IMR-90 (cell line): Measurements from ENCODE around the gene TANC2. TPM values are rescaled to one million over a fixed set of nuclear protein-coding genes. Genes with fewer than 3 reads are reported as not detected.

Experiments used
- ATAC-seq: fragments of 200-7000 bp; cut with Tn5 transposase; 2 replicates; pipeline ENCODE4 v1.9.1; 2020; ENCODE audit warnings: low read depth, mild to moderate bottlenecking, moderate library complexity
- BruUV-seq: library from RNA; stranded (reverse); fragments of 400-500 nt; replicated peaks from 2 replicates; lab custom pipeline; 2021; lab: Mats Ljungman, UMichigan
- CTCF ChIA-PET: fragments of 300-600 bp; formaldehyde crosslinking; extraction: SDS; loops from one replicate; lab custom pipeline; 2021; ENCODE audit warnings: antibody characterized with exemption; lab: Yijun Ruan, JAX
- POLR2A ChIA-PET: fragments of 300-600 bp; sonication (Branson Sonifier 250); formaldehyde crosslinking; loops from one replicate; lab custom pipeline; 2022; ENCODE audit warnings: antibody characterized with exemption; ENCODE audit not compliant: unreplicated experiment; lab: Charles Lee
- DNase-seq: peaks from one replicate; pipeline ENCODE4 v3.0.0; 2013
- H2AFZ ChIP-seq: replicated peaks from 2 replicates; pipeline ENCODE3; 2013; ENCODE audit warnings: low read length, mild to moderate bottlenecking; ENCODE audit not compliant: poor library complexity
- H2AK5ac ChIP-seq: 2 replicates; pipeline ENCODE4 v1.6.1; 2013; ENCODE audit warnings: low read depth, low read length, inconsistent platforms
- H2AK9ac ChIP-seq: replicated peaks from 2 replicates; pipeline ENCODE3; 2013; ENCODE audit warnings: mild to moderate bottlenecking, low read depth, low read length, moderate library complexity; ENCODE audit not compliant: poor library complexity
- H2BK120ac ChIP-seq: 2 replicates; pipeline ENCODE4 v1.6.1; 2013; ENCODE audit warnings: low read depth, low read length, inconsistent platforms
- H2BK15ac ChIP-seq: 3 replicates; pipeline ENCODE4 v1.6.1; 2013; ENCODE audit warnings: low read depth, low read length, inconsistent platforms
- H2BK20ac ChIP-seq: 2 replicates; pipeline ENCODE4 v1.6.1; 2013; ENCODE audit warnings: low read depth, mild to moderate bottlenecking, inconsistent platforms, low read length, moderate library complexity
- H2BK5ac ChIP-seq: 2 replicates; pipeline ENCODE4 v1.6.1; 2013; ENCODE audit warnings: mild to moderate bottlenecking, low read depth, low read length, inconsistent platforms; ENCODE audit not compliant: poor library complexity, severe bottlenecking
- H3K14ac ChIP-seq: replicated peaks from 2 replicates; pipeline ENCODE4 v1.6.1; 2013; ENCODE audit warnings: low read depth, low read length, inconsistent platforms
- H3K18ac ChIP-seq: 2 replicates; pipeline ENCODE4 v1.6.1; 2013; ENCODE audit warnings: low read depth, low read length, control low read depth
- H3K23ac ChIP-seq: 2 replicates; pipeline ENCODE4 v1.6.1; 2013; ENCODE audit warnings: low read depth, low read length, inconsistent platforms
- H3K27ac ChIP-seq: 2 replicates; pipeline ENCODE4 v1.5.1; 2013; ENCODE audit warnings: mild to moderate bottlenecking, control low read depth, low read length; ENCODE audit not compliant: insufficient read depth
- H3K27me3 ChIP-seq: 2 replicates; pipeline ENCODE4 v1.6.1; 2013; ENCODE audit warnings: low read length; ENCODE audit not compliant: control insufficient read depth, insufficient read depth
- H3K36me3 ChIP-seq: 2 replicates; pipeline ENCODE4 v1.6.1; 2013; ENCODE audit warnings: low read length, mixed read lengths; ENCODE audit not compliant: control insufficient read depth, insufficient read depth
- H3K4ac ChIP-seq: 2 replicates; pipeline ENCODE4 v1.6.1; 2013; ENCODE audit warnings: low read depth, low read length, inconsistent platforms
- H3K4me1 ChIP-seq: 2 replicates; pipeline ENCODE4 v1.6.1; 2013; ENCODE audit warnings: low read length, mixed read lengths; ENCODE audit not compliant: control insufficient read depth, insufficient read depth
- H3K4me2 ChIP-seq: 2 replicates; pipeline ENCODE4 v1.6.1; 2013; ENCODE audit warnings: low read depth, mild to moderate bottlenecking, control low read depth, low read length, moderate library complexity
- H3K4me3 ChIP-seq: 2 replicates; pipeline ENCODE4 v1.5.1; 2013; ENCODE audit warnings: low read depth, mild to moderate bottlenecking, control low read depth, low read length, moderate library complexity; ENCODE audit not compliant: insufficient read depth
- H3K56ac ChIP-seq: 2 replicates; pipeline ENCODE4 v1.6.1; 2013; ENCODE audit warnings: low read length, inconsistent platforms; ENCODE audit not compliant: insufficient read depth; ENCODE audit errors: extremely low read depth
- H3K79me1 ChIP-seq, 2 experiments: 2 replicates each; pipeline ENCODE4 v1.6.1; 2013; ENCODE audit warnings: low read length in 2 of 2, inconsistent platforms in 1 of 2, low read depth in 1 of 2
- H3K9ac ChIP-seq: 2 replicates; pipeline ENCODE4 v1.6.1; 2013; ENCODE audit warnings: low read depth, low read length, control low read depth
- H3K9me1 ChIP-seq: 2 replicates; pipeline ENCODE4 v1.6.1; 2013; ENCODE audit warnings: low read length, inconsistent platforms; ENCODE audit not compliant: insufficient read depth
- H3K9me3 ChIP-seq: 2 replicates; pipeline ENCODE4 v1.6.1; 2013; ENCODE audit warnings: low read length; ENCODE audit not compliant: control insufficient read depth, insufficient read depth
- H4K20me1 ChIP-seq: 2 replicates; pipeline ENCODE4 v1.6.1; 2013; ENCODE audit warnings: low read length, inconsistent platforms; ENCODE audit not compliant: insufficient read depth
- H4K5ac ChIP-seq: 2 replicates; pipeline ENCODE4 v1.6.1; 2013; ENCODE audit warnings: mild to moderate bottlenecking, low read depth, low read length, control low read depth
- H4K8ac ChIP-seq, 2 experiments: 2 replicates each; pipeline ENCODE4 v1.6.1; 2013; ENCODE audit warnings: low read depth in 2 of 2, low read length in 2 of 2, control low read depth in 1 of 2, inconsistent platforms in 1 of 2
- H4K91ac ChIP-seq: 2 replicates; pipeline ENCODE4 v1.6.1; 2013; ENCODE audit warnings: low read depth, low read length, inconsistent platforms; ENCODE audit not compliant: insufficient read depth
- RFX5 ChIP-seq: IDR thresholded peaks from 2 replicates; pipeline ENCODE4 v1.8.0; 2012; ENCODE audit warnings: low read depth, mild to moderate bottlenecking, low read length, moderate library complexity
- WGBS, 2 experiments: methylation state at CpG; one replicate each; pipeline versions ENCODE4 v1.1.5 to v1.1.7; 2013; ENCODE audit warnings: missing lambda C conversion rate in 2 of 2; ENCODE audit not compliant: insufficient read length in 1 of 2; ENCODE audit errors: extremely low coverage in 2 of 2; 5-methylcytosine and 5-hydroxymethylcytosine counted together
- dilution Hi-C: fragments of 300-500 bp; cut with HindIII; formaldehyde crosslinking; loops from one replicate; pipeline ENCODE4 v1.14.3; 2018; ENCODE audit warnings: low sequenced_read_pairs; ENCODE audit not compliant: unreplicated experiment
- in situ Hi-C: fragments of 300-500 bp; cut with MboI; formaldehyde crosslinking; loops from 3 replicates; pipeline ENCODE4 v1.14.3; 2019; ENCODE audit warnings: low sequenced_read_pairs, inconsistent platforms, mixed read lengths
- intact Hi-C: fragments of 100-400 bp; cut with micrococcal nuclease; formaldehyde crosslinking; loops from 2 replicates; pipeline ENCODE4 v1.10.0; 2022
- polyA plus RNA-seq, 3 experiments: library from polyadenylated mRNA; depleted of rRNA; stranded (reverse); fragments of >200 nt; gene quantifications; 2 replicates each; pipeline ENCODE4 v1.2.3, GENCODE V29; 2012; ENCODE audit warnings: low replicate concordance in 1 of 3
- total RNA-seq: library from RNA; depleted of rRNA; stranded (reverse); fragments of >200 nt; gene quantifications from 2 replicates; pipeline ENCODE4 v1.2.3, GENCODE V29; 2012
- TF ChIP-seq, protein P1 (sequence below): fragments of 150-350 bp; IDR thresholded peaks from 2 replicates; pipeline ENCODE4 v1.6.1; 2017; ENCODE audit warnings: mild to moderate bottlenecking, antibody characterized with exemption, low read length, low read depth
- TF ChIP-seq, protein P2 (sequence below): conservative IDR thresholded peaks from 2 replicates; pipeline ENCODE4 v1.5.1; 2012; ENCODE audit warnings: mild to moderate bottlenecking, low read depth, low read length, improper control_type of control experiment

Gene TANC2
- total and polyA plus RNA-seq, 2 of the 4 experiments (the other 2 are of a cell fraction): 20.6 to 41.4 TPM

- Histone ChIP-seq H4K8ac (peak overlapping the region; percentile 53 to 79), H2AFZ (peak overlapping the region; percentile 99), H4K5ac (peak overlapping the region; percentile 95), H3K23ac (peak overlapping the region; percentile 20), H3K14ac (peak overlapping the region; percentile 47), H3K9me1 (peaks cover 2% of the 10 kb centered on the region; the same call in 1 of the 2 replicates), H3K18ac (peak overlapping the region; percentile 86), H3K4me2 (peak overlapping the region; percentile 84), H2BK120ac (peak overlapping the region; percentile 72), H2AK9ac (peak overlapping the region; percentile 92), H4K91ac (peak overlapping the region; percentile 89), H2BK15ac (peak overlapping the region; percentile 55), H3K4me1 (peaks cover 12% of the 10 kb centered on the region), H3K9ac (peak overlapping the region; percentile 76; the same call in 1 of the 2 replicates), H2BK20ac (peak overlapping the region; percentile 20), H3K56ac (peak overlapping the region; percentile 79), H2AK5ac (peak overlapping the region; percentile 83), H4K20me1 (peaks cover 12% of the 10 kb centered on the region; the same call in 1 of the 2 replicates), H3K36me3 (no peaks in the 10 kb centered on the region), H3K79me1 (peaks cover 0 to 19% of the 10 kb centered on the region in 2 experiments; a peak in 3 of 4 replicates), H3K4me3 (no peak overlapping the region), H3K9me3 (no peaks in the 10 kb centered on the region), H2BK5ac (peak overlapping the region; percentile 91), H3K4ac (peak overlapping the region; percentile 61), H3K27ac (peak overlapping the region; percentile 95), H3K27me3 (no peaks in the 10 kb centered on the region)
- BruUV-seq: no TSS peak
- in situ Hi-C loops: loop anchor here (5.0 kb wide), 1 partner anchor 258 kb away; no protein-coding TSS in a partner anchor
- CTCF ChIA-PET: no interaction called here
- no CpG with 5 or more reads among the region's 19 CpGs for WGBS, 2 experiments
- POLR2A ChIA-PET: no interaction called here
- intact Hi-C loops: loop anchor here (5.0 kb wide), 3 partner anchors 203 to 413 kb away; partner anchors contain the start of gene MRC2
- dilution Hi-C loops: no loop called here
- DNase-seq (peak; percentile 52), ATAC-seq (no peak)
- no peak for TF ChIP-seq RFX5
- TF ChIP-seq, protein P1, sequence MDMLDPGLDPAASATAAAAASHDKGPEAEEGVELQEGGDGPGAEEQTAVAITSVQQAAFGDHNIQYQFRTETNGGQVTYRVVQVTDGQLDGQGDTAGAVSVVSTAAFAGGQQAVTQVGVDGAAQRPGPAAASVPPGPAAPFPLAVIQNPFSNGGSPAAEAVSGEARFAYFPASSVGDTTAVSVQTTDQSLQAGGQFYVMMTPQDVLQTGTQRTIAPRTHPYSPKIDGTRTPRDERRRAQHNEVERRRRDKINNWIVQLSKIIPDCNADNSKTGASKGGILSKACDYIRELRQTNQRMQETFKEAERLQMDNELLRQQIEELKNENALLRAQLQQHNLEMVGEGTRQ: no peak
- TF ChIP-seq, protein P2, sequence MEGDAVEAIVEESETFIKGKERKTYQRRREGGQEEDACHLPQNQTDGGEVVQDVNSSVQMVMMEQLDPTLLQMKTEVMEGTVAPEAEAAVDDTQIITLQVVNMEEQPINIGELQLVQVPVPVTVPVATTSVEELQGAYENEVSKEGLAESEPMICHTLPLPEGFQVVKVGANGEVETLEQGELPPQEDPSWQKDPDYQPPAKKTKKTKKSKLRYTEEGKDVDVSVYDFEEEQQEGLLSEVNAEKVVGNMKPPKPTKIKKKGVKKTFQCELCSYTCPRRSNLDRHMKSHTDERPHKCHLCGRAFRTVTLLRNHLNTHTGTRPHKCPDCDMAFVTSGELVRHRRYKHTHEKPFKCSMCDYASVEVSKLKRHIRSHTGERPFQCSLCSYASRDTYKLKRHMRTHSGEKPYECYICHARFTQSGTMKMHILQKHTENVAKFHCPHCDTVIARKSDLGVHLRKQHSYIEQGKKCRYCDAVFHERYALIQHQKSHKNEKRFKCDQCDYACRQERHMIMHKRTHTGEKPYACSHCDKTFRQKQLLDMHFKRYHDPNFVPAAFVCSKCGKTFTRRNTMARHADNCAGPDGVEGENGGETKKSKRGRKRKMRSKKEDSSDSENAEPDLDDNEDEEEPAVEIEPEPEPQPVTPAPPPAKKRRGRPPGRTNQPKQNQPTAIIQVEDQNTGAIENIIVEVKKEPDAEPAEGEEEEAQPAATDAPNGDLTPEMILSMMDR: no peak
Measured at GRCh38 chr17:62965174-62965685, 805 bp upstream of the TANC2 start.
